Caki2 (cell line): ENCODE data around the gene TECTA. TPM values are rescaled to one million over a fixed set of nuclear protein-coding genes. Genes with fewer than 3 reads are reported as not detected.
A peak's percentile ranks its signal among the peaks of the same experiment; 100 is the strongest.

ENCODE experiments used
- DNase-seq: peaks from one replicate; pipeline ENCODE4 v3.0.0-alpha.2; 2015; ENCODE audit warnings: low read depth
- in situ Hi-C: cut with HindIII; loops from 2 replicates; pipeline ENCODE4 v1.10.0; 2016; ENCODE audit warnings: low sequenced_read_pairs, low pct_unique_long_range_greater_than_20kb, mixed read lengths
- total RNA-seq: library from RNA; depleted of rRNA; stranded (reverse); fragments of >200 nt; shearing (Covaris generic); gene quantifications from 2 replicates; pipeline ENCODE4 v1.2.3, GENCODE V29; 2014; ENCODE audit warnings: low replicate concordance; rRNA removed

TECTA gene
- total RNA-seq = 0.78 TPM in 1 of 2 replicates, not detected in the other

GRCh38 chr11:121100943-121101342 is at the start of gene TECTA:
TSS of gene TECTA (plus strand) at chr11:121101243. CDS start at chr11:121102666, 1,423 bp downstream.
- in situ Hi-C loops = no loop called here
- no peak for DNase-seq

GRCh38 chr11:121053244-121053643 is 47.8 kb upstream of the TECTA start:
- in situ Hi-C loops = no loop called here

GRCh38 chr11:121054266-121054665 is 46.8 kb upstream of the TECTA start:
- in situ Hi-C loops = no loop called here
- no peak for DNase-seq

More at GRCh38 chr11:121053244-121053643, 47.8 kb upstream of the TECTA start:
- no peak for DNase-seq

- in situ Hi-C loops = no loop called here
- no peak for DNase-seq
These were observed 46.0 kb upstream of the TECTA start for GRCh38 chr11:121055076-121055475.

- DNase-seq = no peak
- in situ Hi-C loops = no loop called here
These were observed 43.1 kb upstream of the TECTA start for GRCh38 chr11:121057922-121058321.

- no peak for DNase-seq
- in situ Hi-C loops = no loop called here
These were observed 42.1 kb upstream of the TECTA start for GRCh38 chr11:121058941-121059340.

GRCh38 chr11:121059605-121060004 is 41.4 kb upstream of the TECTA start:
- in situ Hi-C loops = no loop called here
- DNase-seq = no peak

GRCh38 chr11:121063728-121064127 is 37.3 kb upstream of the TECTA start:
- DNase-seq = no peak
- in situ Hi-C loops = no loop called here

GRCh38 chr11:121066623-121067022 is 34.4 kb upstream of the TECTA start:
- DNase-seq = no peak
- in situ Hi-C loops = no loop called here

GRCh38 chr11:121067026-121067425 is 34.0 kb upstream of the TECTA start:
- in situ Hi-C loops = no loop called here
- no peak for DNase-seq

- in situ Hi-C loops = no loop called here
- DNase-seq = peak; percentile 3
These were observed 33.6 kb upstream of the TECTA start for GRCh38 chr11:121067453-121067852.

- in situ Hi-C loops = no loop called here
- no peak for DNase-seq
These were observed 32.9 kb upstream of the TECTA start for GRCh38 chr11:121067962-121068647.

GRCh38 chr11:121068787-121069186 is 32.3 kb upstream of the TECTA start:
- in situ Hi-C loops = no loop called here
- DNase-seq = no peak

- in situ Hi-C loops = no loop called here
- DNase-seq = no peak
These were observed 29.8 kb upstream of the TECTA start for GRCh38 chr11:121070951-121071845.

GRCh38 chr11:121071846-121072450 is 29.1 kb upstream of the TECTA start:
- in situ Hi-C loops = no loop called here
- no peak for DNase-seq

- in situ Hi-C loops = no loop called here
- DNase-seq = no peak
These were observed 19.7 kb upstream of the TECTA start for GRCh38 chr11:121081321-121081720.

- in situ Hi-C loops = no loop called here
- DNase-seq = no peak
These were observed 18.8 kb upstream of the TECTA start for GRCh38 chr11:121082219-121082618.

GRCh38 chr11:121082670-121083069 is 18.4 kb upstream of the TECTA start:
- DNase-seq = no peak
- in situ Hi-C loops = no loop called here

- no peak for DNase-seq
- in situ Hi-C loops = no loop called here
These were observed 14.2 kb upstream of the TECTA start for GRCh38 chr11:121086866-121087265.
